IMR-90 (cell line): Measurements from ENCODE around the gene TMEM117. TPM values are rescaled to one million over a fixed set of nuclear protein-coding genes. Genes with fewer than 3 reads are reported as not detected.
"Not testable (repeated sequence)": the region's sequence is repeated elsewhere in the genome, so short reads cannot be mapped to it uniquely, and the experiment has no call there.

ENCODE experiments used
- ATAC-seq: fragments of 200-7000 bp; cut with Tn5 transposase; 2 replicates; pipeline ENCODE4 v1.9.1; 2020; ENCODE audit warnings: low read depth, mild to moderate bottlenecking, moderate library complexity
- BruUV-seq: library from RNA; stranded (reverse); fragments of 400-500 nt; replicated peaks from 2 replicates; lab custom pipeline; 2021; lab: Mats Ljungman, UMichigan
- CTCF ChIA-PET: fragments of 300-600 bp; formaldehyde crosslinking; extraction: SDS; loops from one replicate; lab custom pipeline; 2021; ENCODE audit warnings: antibody characterized with exemption; lab: Yijun Ruan, JAX
- POLR2A ChIA-PET: fragments of 300-600 bp; sonication (Branson Sonifier 250); formaldehyde crosslinking; loops from one replicate; lab custom pipeline; 2022; ENCODE audit warnings: antibody characterized with exemption; ENCODE audit not compliant: unreplicated experiment; lab: Charles Lee
- DNase-seq: peaks from one replicate; pipeline ENCODE4 v3.0.0; 2013
- H2AFZ ChIP-seq: replicated peaks from 2 replicates; pipeline ENCODE3; 2013; ENCODE audit warnings: low read length, mild to moderate bottlenecking; ENCODE audit not compliant: poor library complexity
- H2AK5ac ChIP-seq: 2 replicates; pipeline ENCODE4 v1.6.1; 2013; ENCODE audit warnings: low read depth, low read length, inconsistent platforms
- H2AK9ac ChIP-seq: replicated peaks from 2 replicates; pipeline ENCODE3; 2013; ENCODE audit warnings: mild to moderate bottlenecking, low read depth, low read length, moderate library complexity; ENCODE audit not compliant: poor library complexity
- H2BK120ac ChIP-seq: 2 replicates; pipeline ENCODE4 v1.6.1; 2013; ENCODE audit warnings: low read depth, low read length, inconsistent platforms
- H2BK15ac ChIP-seq: 3 replicates; pipeline ENCODE4 v1.6.1; 2013; ENCODE audit warnings: low read depth, low read length, inconsistent platforms
- H2BK20ac ChIP-seq: 2 replicates; pipeline ENCODE4 v1.6.1; 2013; ENCODE audit warnings: low read depth, mild to moderate bottlenecking, inconsistent platforms, low read length, moderate library complexity
- H2BK5ac ChIP-seq: 2 replicates; pipeline ENCODE4 v1.6.1; 2013; ENCODE audit warnings: mild to moderate bottlenecking, low read depth, low read length, inconsistent platforms; ENCODE audit not compliant: poor library complexity, severe bottlenecking
- H3K14ac ChIP-seq: replicated peaks from 2 replicates; pipeline ENCODE4 v1.6.1; 2013; ENCODE audit warnings: low read depth, low read length, inconsistent platforms
- H3K18ac ChIP-seq: 2 replicates; pipeline ENCODE4 v1.6.1; 2013; ENCODE audit warnings: low read depth, low read length, control low read depth
- H3K23ac ChIP-seq: 2 replicates; pipeline ENCODE4 v1.6.1; 2013; ENCODE audit warnings: low read depth, low read length, inconsistent platforms
- H3K27ac ChIP-seq: 2 replicates; pipeline ENCODE4 v1.5.1; 2013; ENCODE audit warnings: mild to moderate bottlenecking, control low read depth, low read length; ENCODE audit not compliant: insufficient read depth
- H3K27me3 ChIP-seq: 2 replicates; pipeline ENCODE4 v1.6.1; 2013; ENCODE audit warnings: low read length; ENCODE audit not compliant: control insufficient read depth, insufficient read depth
- H3K36me3 ChIP-seq: 2 replicates; pipeline ENCODE4 v1.6.1; 2013; ENCODE audit warnings: low read length, mixed read lengths; ENCODE audit not compliant: control insufficient read depth, insufficient read depth
- H3K4ac ChIP-seq: 2 replicates; pipeline ENCODE4 v1.6.1; 2013; ENCODE audit warnings: low read depth, low read length, inconsistent platforms
- H3K4me1 ChIP-seq: 2 replicates; pipeline ENCODE4 v1.6.1; 2013; ENCODE audit warnings: low read length, mixed read lengths; ENCODE audit not compliant: control insufficient read depth, insufficient read depth
- H3K4me2 ChIP-seq: 2 replicates; pipeline ENCODE4 v1.6.1; 2013; ENCODE audit warnings: low read depth, mild to moderate bottlenecking, control low read depth, low read length, moderate library complexity
- H3K4me3 ChIP-seq: 2 replicates; pipeline ENCODE4 v1.5.1; 2013; ENCODE audit warnings: low read depth, mild to moderate bottlenecking, control low read depth, low read length, moderate library complexity; ENCODE audit not compliant: insufficient read depth
- H3K56ac ChIP-seq: 2 replicates; pipeline ENCODE4 v1.6.1; 2013; ENCODE audit warnings: low read length, inconsistent platforms; ENCODE audit not compliant: insufficient read depth; ENCODE audit errors: extremely low read depth
- H3K79me1 ChIP-seq, 2 experiments: 2 replicates each; pipeline ENCODE4 v1.6.1; 2013; ENCODE audit warnings: low read length in 2 of 2, inconsistent platforms in 1 of 2, low read depth in 1 of 2
- H3K9ac ChIP-seq: 2 replicates; pipeline ENCODE4 v1.6.1; 2013; ENCODE audit warnings: low read depth, low read length, control low read depth
- H3K9me1 ChIP-seq: 2 replicates; pipeline ENCODE4 v1.6.1; 2013; ENCODE audit warnings: low read length, inconsistent platforms; ENCODE audit not compliant: insufficient read depth
- H3K9me3 ChIP-seq: 2 replicates; pipeline ENCODE4 v1.6.1; 2013; ENCODE audit warnings: low read length; ENCODE audit not compliant: control insufficient read depth, insufficient read depth
- H4K20me1 ChIP-seq: 2 replicates; pipeline ENCODE4 v1.6.1; 2013; ENCODE audit warnings: low read length, inconsistent platforms; ENCODE audit not compliant: insufficient read depth
- H4K5ac ChIP-seq: 2 replicates; pipeline ENCODE4 v1.6.1; 2013; ENCODE audit warnings: mild to moderate bottlenecking, low read depth, low read length, control low read depth
- H4K8ac ChIP-seq, 2 experiments: 2 replicates each; pipeline ENCODE4 v1.6.1; 2013; ENCODE audit warnings: low read depth in 2 of 2, low read length in 2 of 2, control low read depth in 1 of 2, inconsistent platforms in 1 of 2
- H4K91ac ChIP-seq: 2 replicates; pipeline ENCODE4 v1.6.1; 2013; ENCODE audit warnings: low read depth, low read length, inconsistent platforms; ENCODE audit not compliant: insufficient read depth
- WGBS, 2 experiments: methylation state at CpG; one replicate each; pipeline versions ENCODE4 v1.1.5 to v1.1.7; 2013; ENCODE audit warnings: missing lambda C conversion rate in 2 of 2; ENCODE audit not compliant: insufficient read length in 1 of 2; ENCODE audit errors: extremely low coverage in 2 of 2; 5-methylcytosine and 5-hydroxymethylcytosine counted together
- dilution Hi-C: fragments of 300-500 bp; cut with HindIII; formaldehyde crosslinking; loops from one replicate; pipeline ENCODE4 v1.14.3; 2018; ENCODE audit warnings: low sequenced_read_pairs; ENCODE audit not compliant: unreplicated experiment
- in situ Hi-C: fragments of 300-500 bp; cut with MboI; formaldehyde crosslinking; loops from 3 replicates; pipeline ENCODE4 v1.14.3; 2019; ENCODE audit warnings: low sequenced_read_pairs, inconsistent platforms, mixed read lengths
- intact Hi-C: fragments of 100-400 bp; cut with micrococcal nuclease; formaldehyde crosslinking; loops from 2 replicates; pipeline ENCODE4 v1.10.0; 2022
- polyA plus RNA-seq, 3 experiments: library from polyadenylated mRNA; depleted of rRNA; stranded (reverse); fragments of >200 nt; gene quantifications; 2 replicates each; pipeline ENCODE4 v1.2.3, GENCODE V29; 2012; ENCODE audit warnings: low replicate concordance in 1 of 3
- total RNA-seq: library from RNA; depleted of rRNA; stranded (reverse); fragments of >200 nt; gene quantifications from 2 replicates; pipeline ENCODE4 v1.2.3, GENCODE V29; 2012

TMEM117 gene
- total and polyA plus RNA-seq, 2 of the 4 experiments (the other 2 are of a cell fraction) = 8.7 to 21.0 TPM

- H3K9me3 ChIP-seq, DNase-seq, H3K36me3 ChIP-seq, in situ Hi-C loops, H4K8ac ChIP-seq, dilution Hi-C loops, H3K4me3 ChIP-seq, intact Hi-C loops, H3K4ac ChIP-seq, H3K18ac ChIP-seq, H2AK9ac ChIP-seq, H3K4me2 ChIP-seq, H4K20me1 ChIP-seq, H4K5ac ChIP-seq, H2BK120ac ChIP-seq, H2BK5ac ChIP-seq, ATAC-seq, H3K9ac ChIP-seq, H2AFZ ChIP-seq, H2BK20ac ChIP-seq, H3K27ac ChIP-seq, H3K9me1 ChIP-seq, H3K27me3 ChIP-seq, H2BK15ac ChIP-seq, H3K79me1 ChIP-seq, BruUV-seq, H3K56ac ChIP-seq, H2AK5ac ChIP-seq, H4K91ac ChIP-seq, H3K23ac ChIP-seq, H3K4me1 ChIP-seq, H3K14ac ChIP-seq: not testable (repeated sequence)
- ChIA-PET CTCF (interaction anchor here (0.5 kb wide), 1 partner anchor 110 kb away, joined by 11 read pairs; no protein-coding TSS in a partner anchor), POLR2A (interaction anchor here (1.3 kb wide), 1 partner anchor 8 kb away, joined by 3 read pairs; no protein-coding TSS in a partner anchor)
- WGBS, 2 experiments = no CpG with 5 or more reads among the region's 1 CpG
These were observed 359.8 kb downstream of the TMEM117 start for GRCh38 chr12:44195719-44196118.
